Measurements from ENCODE around the gene TMEM47.

The TMEM47 gene

GRCh38 chrX:34584781-34585180, 72.3 kb downstream of the TMEM47 start:
- DNase-seq = no peak

GRCh38 chrX:34580069-34580468, 77.0 kb downstream of the TMEM47 start:
- DNase-seq = no peak

GRCh38 chrX:34578237-34578636, 78.8 kb downstream of the TMEM47 start:
- DNase-seq = no peak

Data from inflammatory macrophage treated with lipopolysaccharide for 4 hours (primary cell).